WERI-Rb-1 (cell line): ENCODE results near the gene IL17RD.

Source experiments
- DNase-seq: peaks from one replicate; pipeline ENCODE4 v3.0.0-alpha.2; 2020
- H3K27ac ChIP-seq: fragments of 250-450 bp; sonication (Bioruptor Pico); 2 replicates; pipeline ENCODE4 v1.5.1; 2020; ENCODE audit warnings: mild to moderate bottlenecking, moderate library complexity
- H3K27me3 ChIP-seq: fragments of 250-450 bp; sonication (Bioruptor Pico); 2 replicates; pipeline ENCODE4 v1.5.1; 2021; ENCODE audit warnings: mild to moderate bottlenecking, low read depth, moderate library complexity; ENCODE audit not compliant: insufficient read depth, severe bottlenecking
- H3K36me3 ChIP-seq: fragments of 250-450 bp; sonication (Bioruptor Pico); 2 replicates; pipeline ENCODE4 v1.5.1; 2020; ENCODE audit warnings: mild to moderate bottlenecking, moderate library complexity
- H3K4me3 ChIP-seq: 2 replicates; pipeline ENCODE4 v1.5.1; 2011; ENCODE audit warnings: low read depth, mild to moderate bottlenecking, control low read depth, low read length
- H3K9me3 ChIP-seq: fragments of 250-450 bp; sonication (Bioruptor Pico); 2 replicates; pipeline ENCODE4 v1.5.1; 2021; ENCODE audit warnings: mild to moderate bottlenecking, moderate library complexity; ENCODE audit not compliant: severe bottlenecking
- CTCF ChIP-seq: IDR thresholded peaks from 2 replicates; pipeline ENCODE4 v1.5.1; 2011; ENCODE audit warnings: low read depth, mild to moderate bottlenecking, control low read depth, inconsistent platforms, low read length

Gene IL17RD

DNA sequence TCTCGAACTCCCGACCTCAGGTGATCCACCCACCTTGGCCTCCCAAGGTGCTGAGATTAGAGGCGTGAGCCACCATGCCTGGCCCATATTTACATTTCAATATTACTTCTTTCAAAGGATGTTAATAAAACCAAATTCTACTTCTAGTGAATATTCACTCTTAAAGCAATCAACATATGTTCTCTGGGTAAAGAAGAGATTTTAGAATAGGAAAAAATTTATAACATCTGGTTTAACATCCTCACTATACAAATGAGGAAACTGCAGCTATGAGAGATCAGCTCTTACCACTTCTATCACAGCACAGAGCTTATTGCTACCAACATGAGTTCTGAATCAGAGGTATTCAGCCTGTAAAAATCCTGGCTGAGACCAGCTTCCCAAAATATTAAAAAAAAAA, 48.7 kb downstream of the IL17RD start:
- no peak for TF ChIP-seq CTCF
- no peaks in the 10 kb centered on the region for H3K27me3 ChIP-seq
- H3K9me3 ChIP-seq = no peaks in the 10 kb centered on the region
- no peak overlapping the region for H3K4me3 ChIP-seq
- no peak overlapping the region for H3K27ac ChIP-seq
- no peak for DNase-seq
- H3K36me3 ChIP-seq = no peaks in the 10 kb centered on the region

GRCh38 chr3:57112206-57112605, 52.9 kb downstream of the IL17RD start:
- H3K27ac ChIP-seq = no peak overlapping the region
- H3K4me3 ChIP-seq = no peak overlapping the region
- no peaks in the 10 kb centered on the region for H3K36me3 ChIP-seq
- H3K27me3 ChIP-seq = no peaks in the 10 kb centered on the region
- DNase-seq = no peak
- TF ChIP-seq CTCF = peak; percentile 28
- no peaks in the 10 kb centered on the region for H3K9me3 ChIP-seq

DNA sequence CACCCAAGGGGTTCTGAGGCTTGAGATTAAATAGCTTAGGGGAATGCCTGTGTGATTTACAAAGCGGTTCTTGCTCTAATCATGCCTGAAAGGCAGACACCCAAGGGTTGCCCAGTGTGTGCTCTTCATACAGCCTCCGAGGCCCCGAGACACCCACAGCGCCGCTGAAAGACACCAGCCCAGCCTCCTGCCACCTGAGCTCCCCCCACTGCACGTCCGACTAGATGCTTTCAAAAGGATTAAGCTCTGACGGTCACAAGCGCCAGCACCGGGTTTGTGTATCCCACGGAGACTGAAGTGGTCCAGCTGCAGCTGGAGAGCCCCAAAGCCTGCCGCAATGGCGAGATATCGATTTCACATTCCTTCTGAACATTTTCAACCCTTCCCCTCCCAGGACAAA, 54.4 kb downstream of the IL17RD start:
- no peak for TF ChIP-seq CTCF
- peak; percentile 72 for DNase-seq
- H3K36me3 ChIP-seq = no peaks in the 10 kb centered on the region
- no peaks in the 10 kb centered on the region for H3K27me3 ChIP-seq
- H3K27ac ChIP-seq = no peak overlapping the region
- H3K4me3 ChIP-seq = no peak overlapping the region
- H3K9me3 ChIP-seq = no peaks in the 10 kb centered on the region

GRCh38 chr3:57110214-57110613, 54.9 kb downstream of the IL17RD start:
- Histone ChIP-seq H3K4me3 (no peak overlapping the region), H3K27ac (no peak overlapping the region), H3K27me3 (no peaks in the 10 kb centered on the region), H3K9me3 (no peaks in the 10 kb centered on the region), H3K36me3 (no peaks in the 10 kb centered on the region)
- DNase-seq = no peak
- no peak for TF ChIP-seq CTCF

DNA sequence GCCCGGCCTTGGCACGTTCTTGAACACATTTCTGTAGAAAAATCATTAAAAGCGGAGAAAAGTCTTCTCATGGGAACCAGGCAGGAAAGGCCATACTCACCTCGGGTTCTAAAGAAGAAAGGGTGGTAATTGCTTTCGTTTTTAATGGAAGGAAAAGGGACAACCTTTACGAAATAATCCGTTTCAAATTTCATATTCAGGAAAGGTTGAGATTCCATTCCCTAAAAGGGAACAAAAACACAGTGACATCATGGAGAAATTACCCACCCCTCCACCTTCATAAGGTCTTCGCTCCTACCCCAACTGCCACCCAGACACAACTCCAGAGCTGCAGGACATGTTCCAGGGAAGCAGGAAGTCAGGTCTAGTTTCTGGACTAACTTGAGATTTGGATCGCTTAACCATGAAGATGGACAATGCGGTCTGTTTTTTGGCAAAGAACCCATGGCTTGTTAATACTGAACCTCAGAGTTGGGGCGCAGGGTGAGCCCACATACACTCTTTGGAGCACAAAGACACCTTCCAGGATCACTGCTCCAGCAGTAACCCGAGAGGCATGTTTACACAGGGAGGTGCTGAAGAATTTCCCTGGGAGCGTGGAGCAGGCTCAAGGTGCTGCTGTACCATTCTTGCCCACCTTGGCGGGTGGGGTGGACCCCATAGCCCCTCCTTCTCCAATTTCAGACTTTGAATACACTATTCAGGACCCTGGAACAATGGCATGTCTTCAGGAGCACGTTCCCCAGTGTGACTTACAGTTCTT, 55.5 kb downstream of the IL17RD start:
- H3K36me3 ChIP-seq = no peaks in the 10 kb centered on the region
- no peak overlapping the region for H3K27ac ChIP-seq
- no peak for DNase-seq
- TF ChIP-seq CTCF = no peak
- H3K27me3 ChIP-seq = no peaks in the 10 kb centered on the region
- H3K9me3 ChIP-seq = no peaks in the 10 kb centered on the region
- H3K4me3 ChIP-seq = no peak overlapping the region

- Histone ChIP-seq H3K9me3 (no peaks in the 10 kb centered on the region), H3K27ac (no peak overlapping the region), H3K27me3 (no peaks in the 10 kb centered on the region), H3K4me3 (no peak overlapping the region), H3K36me3 (no peaks in the 10 kb centered on the region)
- DNase-seq = no peak
- TF ChIP-seq CTCF = no peak
These were observed 56.5 kb downstream of the IL17RD start for GRCh38 chr3:57108684-57109083.
